Measurements from ENCODE around the gene ARHGAP25. TPM values are rescaled to one million over a fixed set of nuclear protein-coding genes. Genes with fewer than 3 reads are reported as not detected.

The ARHGAP25 gene
- total RNA-seq, 4 donors from 2014 or later: 3.1 to 11.4 (median 6.6) TPM

DNA sequence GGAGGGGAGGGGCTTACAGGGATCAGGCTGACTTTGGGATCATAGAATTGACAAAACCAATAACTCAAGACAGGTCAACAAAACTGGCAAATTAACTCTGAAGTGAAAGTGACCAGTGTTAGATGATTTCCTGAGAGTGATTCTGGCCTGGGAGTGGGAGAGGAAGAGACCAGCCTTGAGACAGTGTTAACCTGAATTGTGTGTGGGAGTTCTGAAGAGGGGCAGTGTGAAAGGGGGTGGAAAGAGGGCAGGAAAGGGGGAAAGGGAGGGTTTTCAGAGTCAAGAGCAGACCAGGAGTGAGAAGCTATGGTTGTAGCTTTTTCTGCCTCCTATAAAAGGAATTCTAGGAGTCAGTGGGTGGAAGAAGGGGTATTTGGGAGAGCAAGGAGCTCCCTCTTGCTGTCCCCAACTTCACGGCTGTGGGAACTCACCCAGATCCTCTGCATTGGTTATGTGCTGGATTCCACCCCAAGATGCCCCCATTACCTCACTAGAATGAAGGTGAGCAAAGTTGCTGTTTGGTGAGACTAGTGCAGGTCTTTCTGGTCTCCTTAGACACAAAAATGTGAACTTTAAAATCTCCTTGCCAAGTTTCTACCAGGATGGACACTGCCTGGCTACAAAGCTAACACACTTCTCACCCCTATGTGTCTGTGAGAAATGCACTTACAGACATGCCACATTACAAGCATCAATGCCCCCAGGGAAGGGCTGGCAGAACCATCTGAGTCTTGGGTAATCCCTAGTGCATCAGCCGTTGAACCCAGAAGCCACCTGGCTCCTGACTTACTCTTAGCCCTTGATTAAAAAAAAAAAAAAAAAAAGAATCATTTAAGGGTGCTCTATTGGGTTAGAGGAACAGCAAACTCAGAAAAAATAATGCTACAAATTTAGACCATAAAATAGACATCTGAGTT is 75.0 kb downstream of the ARHGAP25 start:
- no peak overlapping the region for H3K4me3 ChIP-seq
- DNase-seq: no peak
- peak overlapping the region in 1 of 2 donors; percentile 62 for H3K27ac ChIP-seq
- H3K36me3 ChIP-seq: no peaks in the 10 kb centered on the region
- no peak for TF ChIP-seq POLR2A (IDR thresholded peaks at IDR 0.05)
- TF ChIP-seq, protein P1, sequence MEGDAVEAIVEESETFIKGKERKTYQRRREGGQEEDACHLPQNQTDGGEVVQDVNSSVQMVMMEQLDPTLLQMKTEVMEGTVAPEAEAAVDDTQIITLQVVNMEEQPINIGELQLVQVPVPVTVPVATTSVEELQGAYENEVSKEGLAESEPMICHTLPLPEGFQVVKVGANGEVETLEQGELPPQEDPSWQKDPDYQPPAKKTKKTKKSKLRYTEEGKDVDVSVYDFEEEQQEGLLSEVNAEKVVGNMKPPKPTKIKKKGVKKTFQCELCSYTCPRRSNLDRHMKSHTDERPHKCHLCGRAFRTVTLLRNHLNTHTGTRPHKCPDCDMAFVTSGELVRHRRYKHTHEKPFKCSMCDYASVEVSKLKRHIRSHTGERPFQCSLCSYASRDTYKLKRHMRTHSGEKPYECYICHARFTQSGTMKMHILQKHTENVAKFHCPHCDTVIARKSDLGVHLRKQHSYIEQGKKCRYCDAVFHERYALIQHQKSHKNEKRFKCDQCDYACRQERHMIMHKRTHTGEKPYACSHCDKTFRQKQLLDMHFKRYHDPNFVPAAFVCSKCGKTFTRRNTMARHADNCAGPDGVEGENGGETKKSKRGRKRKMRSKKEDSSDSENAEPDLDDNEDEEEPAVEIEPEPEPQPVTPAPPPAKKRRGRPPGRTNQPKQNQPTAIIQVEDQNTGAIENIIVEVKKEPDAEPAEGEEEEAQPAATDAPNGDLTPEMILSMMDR (IDR thresholded peaks at IDR 0.05): no peak
- intact Hi-C loops (cut with DNase I; ENCODE audit: low total_unique reads): no loop called here
- H3K27me3 ChIP-seq: no peaks in the 10 kb centered on the region
- H3K4me1 ChIP-seq: peaks cover 0 to 4% of the 10 kb centered on the region in 2 donors
- H3K9me3 ChIP-seq: no peaks in the 10 kb centered on the region

DNA sequence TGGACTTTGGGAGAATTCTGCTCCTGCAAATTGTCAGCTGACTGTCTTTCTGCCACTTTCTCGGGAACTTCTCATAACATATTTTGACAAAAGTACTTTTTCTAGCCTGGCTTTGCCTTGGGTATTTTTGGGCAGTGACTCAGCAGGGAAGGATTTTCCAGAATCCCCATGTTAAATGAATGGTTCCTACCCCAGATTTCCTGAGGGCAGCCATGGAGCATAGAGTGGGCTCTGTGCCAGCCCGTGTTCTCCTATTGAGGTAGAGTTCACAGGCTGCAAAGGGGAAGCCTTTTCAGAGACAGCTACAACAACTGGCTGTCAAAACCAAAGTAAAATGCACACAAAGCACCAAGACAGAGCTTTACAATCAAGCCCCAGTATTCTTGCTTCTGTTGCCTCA is 76.8 kb downstream of the ARHGAP25 start:
- intact Hi-C loops (cut with DNase I; ENCODE audit: low total_unique reads): no loop called here

DNA sequence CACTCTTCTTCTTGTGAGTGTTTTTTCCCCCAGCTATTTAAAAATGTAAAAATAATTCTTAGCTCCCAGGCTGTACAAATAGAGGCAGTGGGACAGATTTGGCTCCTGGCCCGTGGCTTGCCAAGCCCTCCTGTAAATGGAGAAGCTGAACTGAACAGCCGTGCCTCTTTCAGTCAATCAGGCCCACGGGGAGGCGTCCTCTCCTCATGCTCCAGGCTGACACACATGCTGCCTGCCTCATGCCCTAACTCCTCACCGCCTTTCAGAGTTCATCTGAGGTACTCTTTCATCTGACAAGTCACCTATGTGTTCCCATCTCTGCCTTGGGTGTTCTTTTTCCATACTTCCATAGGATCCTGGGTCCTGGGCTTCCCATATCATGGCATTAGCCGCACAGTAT is 77.6 kb downstream of the ARHGAP25 start:
- H3K36me3 ChIP-seq: no peaks in the 10 kb centered on the region
- H3K4me1 ChIP-seq: no peaks in the 10 kb centered on the region
- no peak for DNase-seq
- H3K27ac ChIP-seq: no peak overlapping the region
- H3K27me3 ChIP-seq: no peaks in the 10 kb centered on the region
- intact Hi-C loops (cut with DNase I; ENCODE audit: low total_unique reads): no loop called here
- TF ChIP-seq, protein P1 (IDR thresholded peaks at IDR 0.05): no peak
- no peak for TF ChIP-seq POLR2A (IDR thresholded peaks at IDR 0.05)
- H3K4me3 ChIP-seq: no peak overlapping the region
- no peaks in the 10 kb centered on the region for H3K9me3 ChIP-seq

More for the DNA sequence above, 76.8 kb downstream of the ARHGAP25 start:
- no peak for TF ChIP-seq POLR2A (IDR thresholded peaks at IDR 0.05)
- TF ChIP-seq, protein P1 (IDR thresholded peaks at IDR 0.05): no peak
- Histone ChIP-seq H3K9me3 (no peaks in the 10 kb centered on the region), H3K4me1 (no peaks in the 10 kb centered on the region), H3K27me3 (no peaks in the 10 kb centered on the region), H3K36me3 (no peaks in the 10 kb centered on the region), H3K4me3 (no peak overlapping the region), H3K27ac (peak overlapping the region; percentile 32 to 62)
- DNase-seq: peak; percentile 39 to 71

DNA sequence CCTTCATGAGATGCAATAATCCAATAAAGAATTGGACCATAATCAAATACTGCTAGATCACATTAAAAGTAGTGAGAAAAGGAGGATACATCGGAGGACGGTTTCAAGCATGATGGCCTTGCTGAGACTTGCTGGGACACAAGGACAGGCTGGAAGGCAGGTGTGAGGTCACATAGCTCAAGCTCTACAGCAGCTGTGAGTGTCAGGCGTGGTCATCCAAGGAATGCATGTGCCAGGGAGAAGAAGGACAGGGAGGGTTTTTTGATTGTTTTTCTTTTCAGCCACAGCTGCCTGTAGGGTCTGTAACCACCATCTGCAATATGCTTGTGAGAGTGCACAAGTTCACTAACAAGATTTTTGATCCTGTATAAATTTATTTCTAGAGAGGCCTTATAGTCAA is 79.0 kb downstream of the ARHGAP25 start:
- Histone ChIP-seq H3K4me3 (no peak overlapping the region), H3K27ac (no peak overlapping the region), H3K27me3 (no peaks in the 10 kb centered on the region), H3K4me1 (no peaks in the 10 kb centered on the region), H3K9me3 (no peaks in the 10 kb centered on the region), H3K36me3 (no peaks in the 10 kb centered on the region)
- intact Hi-C loops (cut with DNase I; ENCODE audit: low total_unique reads): no loop called here
- DNase-seq: no peak
- TF ChIP-seq, protein P1 (IDR thresholded peaks at IDR 0.05): no peak
- TF ChIP-seq POLR2A (IDR thresholded peaks at IDR 0.05): no peak

DNA sequence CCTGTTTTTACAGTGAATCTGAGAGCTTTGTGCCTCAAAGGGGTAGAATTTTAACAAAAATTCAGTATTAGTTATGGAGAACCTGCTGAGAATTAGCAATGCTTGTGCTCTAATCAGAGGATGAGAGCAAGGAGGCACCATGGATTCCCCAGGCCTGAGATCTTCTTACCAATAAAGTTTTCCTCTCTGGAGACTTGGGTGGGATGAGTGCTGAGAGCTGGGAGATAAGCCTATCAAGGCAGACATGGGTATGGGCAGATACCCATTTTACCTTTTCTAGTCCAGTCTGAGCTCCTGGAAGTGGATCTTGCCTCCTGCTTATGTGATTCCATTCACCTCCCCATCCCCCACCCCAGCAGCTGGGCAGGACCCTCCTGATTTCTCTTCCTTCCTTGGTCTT is 82.7 kb downstream of the ARHGAP25 start:
- Histone ChIP-seq H3K4me1 (no peaks in the 10 kb centered on the region), H3K36me3 (no peaks in the 10 kb centered on the region), H3K4me3 (no peak overlapping the region), H3K27ac (no peak overlapping the region), H3K27me3 (no peaks in the 10 kb centered on the region), H3K9me3 (no peaks in the 10 kb centered on the region)
- intact Hi-C loops (cut with DNase I; ENCODE audit: low total_unique reads): no loop called here
- no peak for DNase-seq
- TF ChIP-seq POLR2A (IDR thresholded peaks at IDR 0.05): no peak
- TF ChIP-seq, protein P1 (IDR thresholded peaks at IDR 0.05): no peak
